NCI-H2107 treated with DMSO at 0.1 percent for 48 hours (cell line): ENCODE data around the gene SELENOT.

Experiments
- DNase-seq: peaks from one replicate; lab custom pipeline; 2025; ENCODE audit not compliant: unreplicated experiment; lab: John Stamatoyannopoulos, UW

Gene SELENOT

GRCh38 chr3:150662410-150663200 is 59.5 kb downstream of the SELENOT start:
- DNase-seq, result no peak

- DNase-seq, result no peak
These were observed 60.3 kb downstream of the SELENOT start for GRCh38 chr3:150663461-150663860.

- DNase-seq, result no peak
These were observed 63.0 kb downstream of the SELENOT start for GRCh38 chr3:150666167-150666566.

- DNase-seq, result no peak
These were observed 70.8 kb downstream of the SELENOT start for GRCh38 chr3:150673966-150674365.

- no peak for DNase-seq
These were observed 72.5 kb downstream of the SELENOT start for GRCh38 chr3:150675587-150675986.
